H1 (cell line): ENCODE measurements around the gene TRAF3IP1. TPM values are rescaled to one million over a fixed set of nuclear protein-coding genes. Genes with fewer than 3 reads are reported as not detected.

Experiments
- EP300 ChIP-seq, 2 experiments: IDR thresholded peaks; 1 replicate in 1 of 2; 2 replicates in 1 of 2; pipeline ENCODE4 v1.6.1; 2011 to 2012; ENCODE audit warnings: low read depth in 2 of 2, low read length in 2 of 2, mild to moderate bottlenecking in 2 of 2, borderline replicate concordance in 1 of 2, inconsistent platforms in 1 of 2, moderate library complexity in 1 of 2
- GABPA ChIP-seq: IDR thresholded peaks from 2 replicates; pipeline ENCODE4 v1.6.1; 2011; ENCODE audit warnings: mild to moderate bottlenecking, low read length, moderate library complexity, borderline replicate concordance; ENCODE audit not compliant: insufficient read depth
- KDM1A ChIP-seq: fragments of 200-600, 300-600 bp; sonication (generic); IDR thresholded peaks from 2 replicates; pipeline ENCODE4 v1.7.1; 2016; ENCODE audit warnings: mild to moderate bottlenecking, low read length, borderline replicate concordance
- KDM4A ChIP-seq: IDR thresholded peaks from one replicate; pipeline ENCODE4 v1.7.1; 2012; ENCODE audit warnings: low read depth, mild to moderate bottlenecking, moderate library complexity, low read length, inconsistent platforms; ENCODE audit not compliant: severe bottlenecking
- KDM5A ChIP-seq: fragments of 200-600 bp; IDR thresholded peaks from 2 replicates; pipeline ENCODE4 v1.7.1; 2012; ENCODE audit warnings: mild to moderate bottlenecking, low read length, inconsistent platforms, mixed read lengths
- POLR2A ChIP-seq, 2 experiments: IDR thresholded peaks; 1 replicate in 1 of 2; 2 replicates in 1 of 2; pipeline ENCODE4 v1.6.1; 2011; ENCODE audit warnings: low read depth in 2 of 2, low read length in 2 of 2, mild to moderate bottlenecking in 2 of 2; ENCODE audit errors: control extremely low read depth in 1 of 2
- SIRT6 ChIP-seq: IDR thresholded peaks from one replicate; pipeline ENCODE4 v1.7.1; 2012; ENCODE audit warnings: low read length, inconsistent platforms
- polyA plus RNA-seq, 7 experiments: library from polyadenylated mRNA; depleted of rRNA in 3 of 7; stranded (reverse) in 5 of 7; unstranded in 2 of 7; fragments of >200 nt in 5 of 7; fragments of 200-250 nt in 2 of 7; gene quantifications; 1 replicate in 5 of 7; 2 replicates in 1 of 7; 4 replicates in 1 of 7; pipeline versions ENCODE4 v1.2.1 to v1.2.3, GENCODE V29; 2011 to 2013; ENCODE audit warnings: missing spikeins in 2 of 7, mixed read lengths in 2 of 7
- total RNA-seq: library from RNA; stranded (reverse); fragmentation: NEBNext Ultra II Directional; extraction: Animal tissue kit (Norgen Biotek cat#: 25700); gene quantifications from 2 replicates; pipeline ENCODE4 v1.2.1, GENCODE V29; 2021

TRAF3IP1 gene
- total and polyA plus RNA-seq, 2 of the 8 experiments (the other 6 are each of a cell fraction or from before 2014, with no cell fraction given), result 2.3 to 17.5 TPM

- no peak for TF ChIP-seq POLR2A (IDR thresholded peaks at IDR 0.05; ENCODE audit: control extremely low read depth in 1 of 2, low read depth in 2 of 2, low read length in 2 of 2)
- TF ChIP-seq EP300 (IDR thresholded peaks at IDR 0.05; ENCODE audit: borderline replicate concordance in 1 of 2, low read depth in 2 of 2, low read length in 2 of 2), result no peak
- no peak for TF ChIP-seq SIRT6
- no peak for TF ChIP-seq KDM5A
- TF ChIP-seq KDM1A, result no peak
- no peak for TF ChIP-seq KDM4A
- no peak for TF ChIP-seq GABPA
These were observed 5.2 kb upstream of the TRAF3IP1 start (continued) for GRCh38 chr2:238315031-238315595.
